ENCODE measurements around the gene EVC. TPM values are rescaled to one million over a fixed set of nuclear protein-coding genes. Genes with fewer than 3 reads are reported as not detected.
A peak's percentile ranks its signal among the peaks of the same experiment; 100 is the strongest.

EVC gene
- total RNA-seq, 4 donors from 2014 or later: 4.9 to 48.3 (median 38.0) TPM

DNA sequence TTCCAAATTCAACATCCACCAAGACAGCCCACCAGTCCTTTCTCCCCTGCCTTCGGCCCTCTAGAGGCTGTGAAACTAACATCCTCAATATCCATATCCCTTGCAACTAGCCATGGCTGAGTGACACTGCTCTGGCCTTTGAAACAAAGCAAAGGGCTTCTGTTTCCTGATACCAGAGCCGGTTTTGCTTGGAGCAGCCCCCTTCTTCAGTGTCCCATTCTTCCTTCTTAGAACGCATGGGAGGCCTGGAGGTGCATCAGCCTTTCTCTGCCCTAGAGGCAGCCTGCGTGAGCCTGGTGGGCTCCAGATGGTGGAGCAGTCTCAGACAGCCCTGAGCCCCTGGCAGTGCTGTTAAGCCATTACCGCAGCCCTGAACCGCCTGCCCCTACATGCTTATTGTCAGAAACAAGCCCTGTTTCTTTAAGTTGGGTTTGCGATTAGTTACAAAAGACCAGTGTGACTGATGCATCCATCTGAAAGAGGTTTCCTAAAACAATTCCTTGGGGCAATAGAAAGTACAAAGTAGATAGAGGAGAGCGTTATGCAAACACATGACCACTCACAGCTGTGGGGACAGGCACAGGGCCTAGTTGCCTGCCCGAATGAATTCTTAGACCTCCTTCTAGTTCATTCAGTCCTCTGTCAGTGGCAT, 74.1 kb downstream of the EVC start:
- Histone ChIP-seq H3K9me3 (no peaks in the 10 kb centered on the region), H3K4me3 (no peak overlapping the region), H3K4me1 (no peaks in the 10 kb centered on the region), H3K27ac (peak overlapping the region in 1 of 2 donors; percentile 45), H3K27me3 (no peaks in the 10 kb centered on the region), H3K36me3 (no peaks in the 10 kb centered on the region)
- no peak for DNase-seq
- intact Hi-C loops (cut with DNase I; ENCODE audit: low total_unique reads): no loop called here
- TF ChIP-seq POLR2A (IDR thresholded peaks at IDR 0.05): no peak
- TF ChIP-seq, protein P1, sequence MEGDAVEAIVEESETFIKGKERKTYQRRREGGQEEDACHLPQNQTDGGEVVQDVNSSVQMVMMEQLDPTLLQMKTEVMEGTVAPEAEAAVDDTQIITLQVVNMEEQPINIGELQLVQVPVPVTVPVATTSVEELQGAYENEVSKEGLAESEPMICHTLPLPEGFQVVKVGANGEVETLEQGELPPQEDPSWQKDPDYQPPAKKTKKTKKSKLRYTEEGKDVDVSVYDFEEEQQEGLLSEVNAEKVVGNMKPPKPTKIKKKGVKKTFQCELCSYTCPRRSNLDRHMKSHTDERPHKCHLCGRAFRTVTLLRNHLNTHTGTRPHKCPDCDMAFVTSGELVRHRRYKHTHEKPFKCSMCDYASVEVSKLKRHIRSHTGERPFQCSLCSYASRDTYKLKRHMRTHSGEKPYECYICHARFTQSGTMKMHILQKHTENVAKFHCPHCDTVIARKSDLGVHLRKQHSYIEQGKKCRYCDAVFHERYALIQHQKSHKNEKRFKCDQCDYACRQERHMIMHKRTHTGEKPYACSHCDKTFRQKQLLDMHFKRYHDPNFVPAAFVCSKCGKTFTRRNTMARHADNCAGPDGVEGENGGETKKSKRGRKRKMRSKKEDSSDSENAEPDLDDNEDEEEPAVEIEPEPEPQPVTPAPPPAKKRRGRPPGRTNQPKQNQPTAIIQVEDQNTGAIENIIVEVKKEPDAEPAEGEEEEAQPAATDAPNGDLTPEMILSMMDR (IDR thresholded peaks at IDR 0.05): no peak

DNA sequence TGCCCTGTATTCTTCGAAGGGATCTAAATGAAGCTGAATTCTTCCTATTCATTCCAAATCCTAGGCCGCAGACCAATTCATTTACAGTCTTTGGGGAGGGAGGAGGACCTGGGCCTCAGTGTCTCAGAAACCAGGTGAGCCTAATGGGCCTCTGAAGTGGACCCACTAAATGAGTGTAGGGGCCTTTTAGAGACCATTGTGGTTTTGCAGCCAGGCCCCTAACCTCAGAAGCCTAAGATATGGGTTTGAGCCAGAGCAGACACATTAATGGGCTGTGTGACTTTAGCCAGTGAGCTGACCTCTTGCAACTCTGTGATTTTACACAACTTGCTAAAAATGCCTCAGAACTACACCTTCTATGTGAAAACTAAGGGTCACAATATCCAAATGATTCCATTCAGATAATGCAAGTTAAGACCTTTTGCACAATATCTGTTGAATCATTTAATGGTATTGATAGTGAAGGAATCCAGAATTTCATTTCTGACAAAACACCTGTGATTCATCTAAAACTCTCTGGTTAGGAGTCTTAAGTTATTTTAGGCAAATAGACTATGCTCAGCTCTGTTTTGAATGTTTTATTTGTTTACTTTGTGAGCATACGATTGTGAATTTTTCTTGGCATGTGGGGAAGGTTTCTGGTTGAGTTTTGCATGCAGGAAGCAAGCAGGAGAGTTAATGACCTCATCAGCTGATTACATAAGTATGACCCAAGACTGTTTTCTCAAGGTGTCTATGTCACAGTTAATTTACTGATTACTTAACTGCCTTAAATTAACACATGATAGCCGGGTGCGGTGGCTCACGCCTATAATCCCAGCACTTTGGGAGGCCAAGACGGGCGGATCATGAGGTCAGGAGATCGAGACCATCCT, 75.0 kb downstream of the EVC start:
- Histone ChIP-seq H3K36me3 (no peaks in the 10 kb centered on the region), H3K27ac (peak overlapping the region; percentile 35 to 64), H3K9me3 (no peaks in the 10 kb centered on the region), H3K27me3 (no peaks in the 10 kb centered on the region), H3K4me3 (no peak overlapping the region), H3K4me1 (no peaks in the 10 kb centered on the region)
- intact Hi-C loops (cut with DNase I; ENCODE audit: low total_unique reads): no loop called here
- no peak for DNase-seq
- TF ChIP-seq, protein P1 (IDR thresholded peaks at IDR 0.05): no peak
- no peak for TF ChIP-seq POLR2A (IDR thresholded peaks at IDR 0.05)

DNA sequence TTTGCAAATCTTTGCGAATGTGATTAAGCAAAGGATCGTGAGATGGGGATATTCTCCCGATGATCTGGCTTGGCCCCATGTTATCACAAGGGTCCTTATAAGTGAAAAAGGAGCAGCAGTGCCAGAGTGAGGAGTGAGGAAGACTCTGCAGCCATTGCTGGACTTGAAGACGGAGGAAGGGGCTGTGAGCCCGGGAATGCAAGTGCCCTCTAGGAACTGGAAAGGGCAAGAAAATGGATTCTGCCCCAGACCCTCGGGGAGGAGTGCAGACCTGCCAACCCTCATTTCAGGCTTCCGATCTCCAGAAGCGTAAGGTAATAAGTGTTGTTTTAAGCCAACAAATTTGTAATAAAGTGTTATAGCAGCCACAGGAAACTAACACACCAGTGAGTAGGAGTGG, 76.3 kb downstream of the EVC start:
- H3K27ac ChIP-seq: no peak overlapping the region
- intact Hi-C loops (cut with DNase I; ENCODE audit: low total_unique reads): no loop called here
- no peaks in the 10 kb centered on the region for H3K9me3 ChIP-seq
- no peak overlapping the region for H3K4me3 ChIP-seq
- no peaks in the 10 kb centered on the region for H3K4me1 ChIP-seq
- H3K36me3 ChIP-seq: no peaks in the 10 kb centered on the region
- H3K27me3 ChIP-seq: no peaks in the 10 kb centered on the region
- TF ChIP-seq, protein P1 (IDR thresholded peaks at IDR 0.05): no peak
- no peak for TF ChIP-seq POLR2A (IDR thresholded peaks at IDR 0.05)
- no peak for DNase-seq

DNA sequence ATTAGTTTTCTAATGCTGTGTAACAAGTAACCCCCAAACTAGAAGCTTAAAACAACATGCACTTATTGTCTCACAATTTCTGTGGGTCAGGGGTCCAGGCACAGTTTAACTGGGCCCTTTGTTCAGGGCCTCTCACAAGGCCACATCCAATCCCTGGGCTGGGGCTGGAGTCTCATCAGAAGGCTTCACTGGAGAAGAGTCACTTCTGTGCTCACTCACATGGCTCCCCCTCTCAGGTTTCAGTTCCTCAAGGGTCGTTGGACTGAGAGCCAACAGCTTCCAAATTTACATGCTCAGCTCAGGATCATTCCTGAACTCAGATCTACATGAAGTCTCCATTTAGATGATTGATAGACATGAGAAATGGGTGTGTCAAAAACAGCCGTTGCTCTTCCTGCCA, 77.1 kb downstream of the EVC start:
- Histone ChIP-seq H3K36me3 (no peaks in the 10 kb centered on the region), H3K4me1 (no peaks in the 10 kb centered on the region), H3K4me3 (no peak overlapping the region), H3K27me3 (no peaks in the 10 kb centered on the region), H3K27ac (no peak overlapping the region), H3K9me3 (no peaks in the 10 kb centered on the region)
- intact Hi-C loops (cut with DNase I; ENCODE audit: low total_unique reads): no loop called here
- DNase-seq: no peak
- TF ChIP-seq, protein P1 (IDR thresholded peaks at IDR 0.05): no peak
- no peak for TF ChIP-seq POLR2A (IDR thresholded peaks at IDR 0.05)

DNA sequence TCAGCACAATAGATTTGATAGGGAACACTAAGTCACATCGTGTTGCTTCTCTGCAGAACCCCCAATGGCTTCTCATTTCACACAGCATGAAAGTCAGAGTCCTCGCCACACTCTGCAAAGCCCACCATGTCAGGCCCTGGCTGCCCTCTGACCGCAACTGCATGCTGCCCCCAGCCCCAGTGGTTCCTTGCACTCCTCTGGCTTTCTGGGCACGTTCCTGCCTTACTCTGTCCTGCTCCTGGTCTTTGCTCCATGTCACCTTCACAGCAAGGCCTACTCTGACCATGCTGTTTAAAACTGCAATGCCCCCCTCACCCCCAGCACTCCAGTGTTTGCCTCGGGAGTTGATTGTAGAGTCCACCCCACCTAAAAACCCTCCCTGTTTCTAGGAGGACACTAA, 78.1 kb downstream of the EVC start:
- Histone ChIP-seq H3K36me3 (no peaks in the 10 kb centered on the region), H3K27me3 (no peaks in the 10 kb centered on the region), H3K27ac (no peak overlapping the region), H3K4me3 (no peak overlapping the region), H3K4me1 (no peaks in the 10 kb centered on the region), H3K9me3 (no peaks in the 10 kb centered on the region)
- no peak for TF ChIP-seq POLR2A (IDR thresholded peaks at IDR 0.05)
- TF ChIP-seq, protein P1 (IDR thresholded peaks at IDR 0.05): no peak
- DNase-seq: no peak
- intact Hi-C loops (cut with DNase I; ENCODE audit: low total_unique reads): no loop called here
